RWPE1 (cell line): Measurements from ENCODE around the gene NQO2.

ENCODE experiments used
- CTCF ChIA-PET: fragments of 350-600 bp; sonication (Branson Sonifier 250); formaldehyde crosslinking; extraction: SDS; loops from one replicate; lab custom pipeline; 2021; lab: Yijun Ruan, JAX
- POLR2A ChIA-PET: fragments of 400-600 bp; formaldehyde crosslinking; extraction: SDS; loops from one replicate; lab custom pipeline; 2020; ENCODE audit warnings: antibody characterized with exemption; ENCODE audit not compliant: low non-redundant PET; lab: Yijun Ruan, JAX
- DNase-seq: peaks from one replicate; pipeline ENCODE4 v3.0.0; 2012; ENCODE audit warnings: low spot score
- H3K27ac ChIP-seq: fragments of 450-650 bp; 2 replicates; pipeline ENCODE4 v1.5.1; 2017
- CTCF ChIP-seq: fragments of 450-650 bp; conservative IDR thresholded peaks from 2 replicates; pipeline ENCODE4 v1.5.1; 2017; ENCODE audit warnings: low read depth, mild to moderate bottlenecking

Gene NQO2

GRCh38 chr6:2961506-2961905 is 38.2 kb upstream of the NQO2 start:
- DNase-seq: no peak

GRCh38 chr6:2962004-2962403 is 37.7 kb upstream of the NQO2 start:
- POLR2A ChIA-PET: no interaction called here
- no peak overlapping the region for H3K27ac ChIP-seq
- DNase-seq: no peak
- no peak for TF ChIP-seq CTCF
- CTCF ChIA-PET: interaction anchor here (1.5 kb wide), 1 partner anchor 10 kb away, joined by 6 read pairs; no protein-coding TSS in a partner anchor

More at GRCh38 chr6:2961506-2961905, 38.2 kb upstream of the NQO2 start:
- H3K27ac ChIP-seq: no peak overlapping the region
- ChIA-PET POLR2A (no interaction called here), CTCF (no interaction called here)
- no peak for TF ChIP-seq CTCF

GRCh38 chr6:2962636-2963035 is 37.1 kb upstream of the NQO2 start:
- no peak for TF ChIP-seq CTCF
- H3K27ac ChIP-seq: no peak overlapping the region
- ChIA-PET POLR2A (no interaction called here), CTCF (interaction anchor here (0.7 to 1.5 kb wide), 2 partner anchors 10 to 51 kb away, joined by 3 to 6 read pairs; no protein-coding TSS in a partner anchor)
- DNase-seq: no peak

- DNase-seq: no peak
- POLR2A ChIA-PET: no interaction called here
- CTCF ChIA-PET: no interaction called here
- no peak for TF ChIP-seq CTCF
- no peak overlapping the region for H3K27ac ChIP-seq
Observed at GRCh38 chr6:2963756-2964155, 35.9 kb upstream of the NQO2 start.

GRCh38 chr6:2964793-2965505 is 34.7 kb upstream of the NQO2 start:
- POLR2A ChIA-PET: no interaction called here

GRCh38 chr6:2966347-2966746 is 33.3 kb upstream of the NQO2 start:
- no peak for TF ChIP-seq CTCF
- no peak overlapping the region for H3K27ac ChIP-seq

More at GRCh38 chr6:2964793-2965505, 34.7 kb upstream of the NQO2 start:
- CTCF ChIA-PET: interaction anchor here (0.8 kb wide), 1 partner anchor 13 kb away, joined by 3 read pairs; no protein-coding TSS in a partner anchor
- TF ChIP-seq CTCF: no peak
- H3K27ac ChIP-seq: no peak overlapping the region
- no peak for DNase-seq

More at GRCh38 chr6:2966347-2966746, 33.3 kb upstream of the NQO2 start:
- POLR2A ChIA-PET: no interaction called here
- CTCF ChIA-PET: no interaction called here
- DNase-seq: no peak
